Muscle layer of duodenum (tissue), 2 donors: Measurements from ENCODE around the gene STX18.

Experiments
- H3K27ac ChIP-seq: one replicate; pipeline ENCODE4 v1.7.0; 2013; ENCODE audit warnings: mild to moderate bottlenecking, low read length
- H3K27me3 ChIP-seq: one replicate; pipeline ENCODE4 v1.7.0; 2013; ENCODE audit warnings: low read depth, mild to moderate bottlenecking, control low read depth, low read length
- H3K36me3 ChIP-seq, 2 donors: one replicate each; pipeline ENCODE4 v1.7.0; 2013; ENCODE audit warnings: low read length in 2 of 2, control low read depth in 1 of 2, mild to moderate bottlenecking in 1 of 2; ENCODE audit not compliant: insufficient read depth in 2 of 2, control insufficient read depth in 1 of 2
- H3K4me1 ChIP-seq, 2 donors: one replicate each; pipeline ENCODE4 v1.7.0; 2013; ENCODE audit warnings: low read length in 2 of 2, mild to moderate bottlenecking in 2 of 2, control low read depth in 1 of 2, moderate library complexity in 1 of 2; ENCODE audit not compliant: insufficient read depth in 2 of 2, control insufficient read depth in 1 of 2
- H3K4me3 ChIP-seq, 2 donors: one replicate each; pipeline ENCODE4 v1.7.0; 2013; ENCODE audit warnings: low read length in 2 of 2, low read depth in 1 of 2, mild to moderate bottlenecking in 1 of 2
- H3K9me3 ChIP-seq, 2 donors: one replicate each; pipeline ENCODE4 v1.7.0; 2013; ENCODE audit warnings: low read length in 2 of 2, control low read depth in 1 of 2, mild to moderate bottlenecking in 1 of 2; ENCODE audit not compliant: control insufficient read depth in 1 of 2
- donor health status: healthy.

The STX18 gene

GRCh38 chr4:4415806-4416805, 125.7 kb downstream of the STX18 start:
- H3K9me3 ChIP-seq, result no peaks in the 10 kb centered on the region
- peaks cover 29 to 35% of the 10 kb centered on the region in 2 donors for H3K36me3 ChIP-seq
- H3K27ac ChIP-seq, result no peak overlapping the region
- H3K27me3 ChIP-seq, result no peaks in the 10 kb centered on the region
- H3K4me3 ChIP-seq, result no peak overlapping the region
- H3K4me1 ChIP-seq, result no peaks in the 10 kb centered on the region

GRCh38 chr4:4415107-4415805, 126.6 kb downstream of the STX18 start:
- no peaks in the 10 kb centered on the region for H3K9me3 ChIP-seq
- peaks cover 21 to 27% of the 10 kb centered on the region in 2 donors for H3K36me3 ChIP-seq
- no peak overlapping the region for H3K27ac ChIP-seq
- no peaks in the 10 kb centered on the region for H3K27me3 ChIP-seq
- H3K4me3 ChIP-seq, result no peak overlapping the region
- no peaks in the 10 kb centered on the region for H3K4me1 ChIP-seq

- Histone ChIP-seq H3K27me3 (no peaks in the 10 kb centered on the region), H3K4me1 (no peaks in the 10 kb centered on the region), H3K36me3 (peaks cover 7 to 12% of the 10 kb centered on the region in 2 donors), H3K27ac (no peak overlapping the region), H3K9me3 (no peaks in the 10 kb centered on the region), H3K4me3 (no peak overlapping the region)
Measured at GRCh38 chr4:4413806-4414205, 128.0 kb downstream of the STX18 start.

GRCh38 chr4:4413373-4413725, 128.5 kb downstream of the STX18 start:
- Histone ChIP-seq H3K4me3 (no peak overlapping the region), H3K27ac (no peak overlapping the region), H3K9me3 (no peaks in the 10 kb centered on the region), H3K27me3 (no peaks in the 10 kb centered on the region), H3K4me1 (no peaks in the 10 kb centered on the region), H3K36me3 (peaks cover 3 to 9% of the 10 kb centered on the region in 2 donors)

- H3K4me1 ChIP-seq, result no peaks in the 10 kb centered on the region
- peaks cover 0 to 9% of the 10 kb centered on the region in 2 donors for H3K36me3 ChIP-seq
- no peak overlapping the region for H3K27ac ChIP-seq
- no peaks in the 10 kb centered on the region for H3K27me3 ChIP-seq
- H3K4me3 ChIP-seq, result no peak overlapping the region
- no peaks in the 10 kb centered on the region for H3K9me3 ChIP-seq
Measured at GRCh38 chr4:4412641-4413372, 129.0 kb downstream of the STX18 start.

- Histone ChIP-seq H3K27ac (no peak overlapping the region), H3K4me1 (no peaks in the 10 kb centered on the region), H3K36me3 (peaks cover 0 to 9% of the 10 kb centered on the region in 2 donors), H3K9me3 (no peaks in the 10 kb centered on the region), H3K4me3 (no peak overlapping the region), H3K27me3 (no peaks in the 10 kb centered on the region)
Measured at GRCh38 chr4:4411906-4412305, 129.9 kb downstream of the STX18 start.

- Histone ChIP-seq H3K36me3 (peaks cover 0 to 1% of the 10 kb centered on the region in 2 donors), H3K27ac (no peak overlapping the region), H3K27me3 (no peaks in the 10 kb centered on the region), H3K4me1 (no peaks in the 10 kb centered on the region), H3K4me3 (no peak overlapping the region), H3K9me3 (no peaks in the 10 kb centered on the region)
Measured at GRCh38 chr4:4410271-4410670, 131.6 kb downstream of the STX18 start.

GRCh38 chr4:4409416-4410115, 132.3 kb downstream of the STX18 start:
- H3K36me3 ChIP-seq, result no peaks in the 10 kb centered on the region
- no peaks in the 10 kb centered on the region for H3K27me3 ChIP-seq
- no peaks in the 10 kb centered on the region for H3K4me1 ChIP-seq
- H3K4me3 ChIP-seq, result no peak overlapping the region
- no peaks in the 10 kb centered on the region for H3K9me3 ChIP-seq
- no peak overlapping the region for H3K27ac ChIP-seq

- Histone ChIP-seq H3K27me3 (no peaks in the 10 kb centered on the region), H3K4me3 (no peak overlapping the region), H3K4me1 (no peaks in the 10 kb centered on the region), H3K27ac (no peak overlapping the region), H3K36me3 (no peaks in the 10 kb centered on the region), H3K9me3 (no peaks in the 10 kb centered on the region)
Measured at GRCh38 chr4:4408576-4409335, 133.1 kb downstream of the STX18 start.

GRCh38 chr4:4408132-4408523, 133.7 kb downstream of the STX18 start:
- Histone ChIP-seq H3K27me3 (no peaks in the 10 kb centered on the region), H3K9me3 (no peaks in the 10 kb centered on the region), H3K4me3 (no peak overlapping the region), H3K27ac (no peak overlapping the region), H3K4me1 (no peaks in the 10 kb centered on the region), H3K36me3 (no peaks in the 10 kb centered on the region)
